DOHH2 (cell line): Measurements from ENCODE around the gene LPIN1.

Experiments
- H3F3A ChIP-seq: fragments of 200-600 bp; sonication (generic), shearing (Covaris generic); 2 replicates; pipeline ENCODE4 v1.6.0; 2016; ENCODE audit warnings: antibody characterized with exemption, mild to moderate bottlenecking; ENCODE audit not compliant: control insufficient read depth, insufficient read depth
- H3K27ac ChIP-seq: fragments of 200-600 bp; sonication (generic); 2 replicates; pipeline ENCODE4 v1.5.1; 2014; ENCODE audit warnings: low read depth, mild to moderate bottlenecking, low read length, moderate library complexity
- H3K27me3 ChIP-seq: fragments of 200-600 bp; sonication (generic); 2 replicates; pipeline ENCODE4 v1.6.1; 2014; ENCODE audit warnings: mild to moderate bottlenecking, low read length, mixed read lengths; ENCODE audit not compliant: control insufficient read depth
- H3K36me3 ChIP-seq: fragments of 200-600 bp; sonication (generic); 2 replicates; pipeline ENCODE4 v1.6.1; 2014; ENCODE audit warnings: mild to moderate bottlenecking, low read length, moderate library complexity, mixed read lengths; ENCODE audit not compliant: control insufficient read depth
- H3K4me1 ChIP-seq: fragments of 200-600 bp; sonication (generic); 2 replicates; pipeline ENCODE4 v1.6.1; 2014; ENCODE audit warnings: mild to moderate bottlenecking, low read length, mixed read lengths; ENCODE audit not compliant: control insufficient read depth
- H3K4me2 ChIP-seq: fragments of 200-600 bp; sonication (generic); 2 replicates; pipeline ENCODE4 v1.6.0; 2014; ENCODE audit warnings: mild to moderate bottlenecking, low read length, moderate library complexity
- H3K4me3 ChIP-seq: fragments of 200-600 bp; sonication (generic); 2 replicates; pipeline ENCODE4 v1.5.1; 2014; ENCODE audit warnings: mild to moderate bottlenecking, low read length, mixed read lengths
- H3K79me2 ChIP-seq: fragments of 200-600 bp; sonication (generic); 2 replicates; pipeline ENCODE4 v1.6.1; 2014; ENCODE audit warnings: mild to moderate bottlenecking, low read length, mixed read lengths; ENCODE audit not compliant: control insufficient read depth
- H3K9me2 ChIP-seq: fragments of 200-600 bp; sonication (generic); replicated peaks from 2 replicates; pipeline ENCODE4 v1.6.1; 2014; ENCODE audit warnings: mild to moderate bottlenecking, low read length, mixed read lengths; ENCODE audit not compliant: control insufficient read depth
- H3K9me3 ChIP-seq: fragments of 200-600 bp; sonication (generic); 2 replicates; pipeline ENCODE4 v1.6.1; 2014; ENCODE audit warnings: antibody characterized with exemption, low read length, mixed read lengths; ENCODE audit not compliant: control insufficient read depth, insufficient read depth
- H4K20me1 ChIP-seq: fragments of 200-600 bp; sonication (generic); 2 replicates; pipeline ENCODE4 v1.6.0; 2014; ENCODE audit warnings: low read depth, mild to moderate bottlenecking, antibody characterized with exemption, low read length, moderate library complexity; ENCODE audit not compliant: control insufficient read depth, insufficient read depth
- EZH2phosphoT487 ChIP-seq: fragments of 200-600 bp; sonication (generic); IDR thresholded peaks from 2 replicates; pipeline ENCODE4 v1.6.1; 2017; ENCODE audit warnings: borderline replicate concordance, mild to moderate bottlenecking, antibody characterized with exemption, low read length, moderate library complexity, mixed read lengths
- TF ChIP-seq, protein P1 (sequence below): fragments of 200-600 bp; sonication (generic); IDR thresholded peaks from one replicate; pipeline ENCODE4 v1.5.1; 2014; ENCODE audit warnings: antibody characterized with exemption, mild to moderate bottlenecking, low read depth, low read length; ENCODE audit not compliant: poor library complexity, severe bottlenecking

Gene LPIN1

DNA sequence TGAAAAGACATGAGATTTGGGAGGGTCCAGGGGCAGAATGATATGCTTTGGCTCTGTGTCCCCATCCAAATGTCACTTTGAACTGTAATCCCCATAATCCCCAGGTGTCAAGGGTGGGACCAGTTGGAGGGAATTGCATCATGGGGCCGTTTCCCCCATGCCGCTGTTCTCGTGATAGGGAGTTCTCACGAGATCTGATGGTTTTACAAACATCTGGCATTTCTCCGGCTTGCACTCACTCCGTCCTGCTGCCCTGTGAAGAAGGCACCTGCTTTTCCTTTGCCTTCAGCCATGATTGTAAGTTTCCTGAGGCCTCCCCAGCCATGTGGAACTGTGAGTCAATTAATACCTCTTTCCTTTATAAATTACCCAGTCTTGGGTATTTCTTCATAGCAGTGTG lies 51.4 kb downstream of the LPIN1 start:
- no peaks in the 10 kb centered on the region for H3F3A ChIP-seq
- TF ChIP-seq EZH2phosphoT487 = no peak
- TF ChIP-seq, protein P1, sequence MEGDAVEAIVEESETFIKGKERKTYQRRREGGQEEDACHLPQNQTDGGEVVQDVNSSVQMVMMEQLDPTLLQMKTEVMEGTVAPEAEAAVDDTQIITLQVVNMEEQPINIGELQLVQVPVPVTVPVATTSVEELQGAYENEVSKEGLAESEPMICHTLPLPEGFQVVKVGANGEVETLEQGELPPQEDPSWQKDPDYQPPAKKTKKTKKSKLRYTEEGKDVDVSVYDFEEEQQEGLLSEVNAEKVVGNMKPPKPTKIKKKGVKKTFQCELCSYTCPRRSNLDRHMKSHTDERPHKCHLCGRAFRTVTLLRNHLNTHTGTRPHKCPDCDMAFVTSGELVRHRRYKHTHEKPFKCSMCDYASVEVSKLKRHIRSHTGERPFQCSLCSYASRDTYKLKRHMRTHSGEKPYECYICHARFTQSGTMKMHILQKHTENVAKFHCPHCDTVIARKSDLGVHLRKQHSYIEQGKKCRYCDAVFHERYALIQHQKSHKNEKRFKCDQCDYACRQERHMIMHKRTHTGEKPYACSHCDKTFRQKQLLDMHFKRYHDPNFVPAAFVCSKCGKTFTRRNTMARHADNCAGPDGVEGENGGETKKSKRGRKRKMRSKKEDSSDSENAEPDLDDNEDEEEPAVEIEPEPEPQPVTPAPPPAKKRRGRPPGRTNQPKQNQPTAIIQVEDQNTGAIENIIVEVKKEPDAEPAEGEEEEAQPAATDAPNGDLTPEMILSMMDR = no peak

DNA sequence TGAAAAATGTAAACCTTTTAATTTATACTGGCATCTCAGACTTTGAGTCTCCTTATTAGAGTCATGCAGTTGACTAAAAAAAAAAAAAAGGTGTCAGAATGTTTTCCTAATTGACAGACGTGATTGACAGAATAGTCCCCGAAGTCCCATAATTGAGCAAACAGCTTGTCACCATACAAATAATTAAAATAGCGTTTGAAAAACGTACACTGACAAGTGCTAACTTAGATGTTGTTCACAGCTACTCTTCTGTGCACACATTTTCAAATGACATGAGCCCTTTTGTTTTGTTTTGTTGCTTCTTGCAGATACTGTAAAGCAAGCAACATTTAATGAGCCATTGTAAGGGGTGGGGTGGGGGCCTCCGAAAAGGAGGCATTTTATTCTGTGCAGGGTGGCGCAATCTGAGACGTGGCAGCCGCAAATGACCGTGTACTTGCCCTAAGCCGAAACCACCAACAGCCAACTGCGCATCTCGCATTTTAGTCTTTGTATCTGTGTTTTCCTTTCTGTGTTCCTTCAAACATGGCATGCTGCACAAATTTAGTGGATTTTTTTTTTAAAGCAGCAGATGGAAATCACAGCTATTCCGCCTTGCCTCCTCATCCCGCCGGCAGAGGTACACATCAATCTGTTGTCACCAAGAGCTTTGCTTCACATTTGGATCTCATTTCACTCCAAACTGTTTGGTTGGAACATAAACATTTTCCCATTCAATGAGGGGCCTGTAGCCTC lies 52.4 kb downstream of the LPIN1 start:
- no peaks in the 10 kb centered on the region for H3K79me2 ChIP-seq
- H3K9me3 ChIP-seq = no peaks in the 10 kb centered on the region
- no peak overlapping the region for H3K4me2 ChIP-seq
- H3F3A ChIP-seq = no peaks in the 10 kb centered on the region
- no peaks in the 10 kb centered on the region for H3K9me2 ChIP-seq
- no peak overlapping the region for H3K27ac ChIP-seq
- H3K4me3 ChIP-seq = no peak overlapping the region
- H3K27me3 ChIP-seq = no peaks in the 10 kb centered on the region
- TF ChIP-seq, protein P1 = no peak
- no peak for TF ChIP-seq EZH2phosphoT487
- peaks cover 32% of the 10 kb centered on the region for H3K36me3 ChIP-seq
- H3K4me1 ChIP-seq = no peaks in the 10 kb centered on the region
- no peaks in the 10 kb centered on the region for H4K20me1 ChIP-seq

More for the DNA sequence above, 51.4 kb downstream of the LPIN1 start:
- Histone ChIP-seq H3K4me2 (no peak overlapping the region), H3K9me2 (no peaks in the 10 kb centered on the region), H3K4me3 (no peak overlapping the region), H3K36me3 (peaks cover 41% of the 10 kb centered on the region), H3K9me3 (no peaks in the 10 kb centered on the region), H3K27ac (no peak overlapping the region), H4K20me1 (no peaks in the 10 kb centered on the region), H3K27me3 (no peaks in the 10 kb centered on the region), H3K79me2 (no peaks in the 10 kb centered on the region), H3K4me1 (no peaks in the 10 kb centered on the region)

DNA sequence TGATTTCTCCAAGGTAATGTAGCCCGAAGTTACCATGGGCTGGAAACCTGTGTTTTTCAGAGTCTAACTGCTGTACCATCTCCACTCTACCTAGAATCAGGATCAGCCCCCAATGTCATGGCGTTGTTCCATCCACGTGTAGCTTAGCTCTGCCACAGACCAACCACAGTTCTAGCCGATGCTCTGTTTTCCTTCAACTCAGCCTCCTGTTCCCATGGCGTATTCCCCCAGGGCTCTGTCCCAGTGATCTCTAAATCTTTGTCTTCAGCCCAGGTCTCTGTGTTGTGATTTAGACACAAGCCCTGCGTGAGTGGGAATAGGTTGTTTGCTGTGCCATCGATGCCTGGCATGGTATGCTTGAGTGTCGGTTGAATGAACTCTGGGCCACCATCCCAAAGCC lies 53.4 kb downstream of the LPIN1 start:
- Histone ChIP-seq H3F3A (no peaks in the 10 kb centered on the region), H3K4me2 (no peak overlapping the region), H3K9me2 (no peaks in the 10 kb centered on the region), H3K27me3 (no peaks in the 10 kb centered on the region), H3K36me3 (peaks cover 30% of the 10 kb centered on the region), H3K9me3 (no peaks in the 10 kb centered on the region), H3K27ac (no peak overlapping the region), H3K79me2 (no peaks in the 10 kb centered on the region), H3K4me3 (no peak overlapping the region), H4K20me1 (no peaks in the 10 kb centered on the region), H3K4me1 (no peaks in the 10 kb centered on the region)
- TF ChIP-seq EZH2phosphoT487 = no peak
- TF ChIP-seq, protein P1 = no peak
